H1 (cell line): ENCODE measurements around the gene ZNF346. TPM values are rescaled to one million over a fixed set of nuclear protein-coding genes. Genes with fewer than 3 reads are reported as not detected.

Source experiments
- SIRT6 ChIP-seq: IDR thresholded peaks from one replicate; pipeline ENCODE4 v1.7.1; 2012; ENCODE audit warnings: low read length, inconsistent platforms
- TBP ChIP-seq: IDR thresholded peaks from 2 replicates; pipeline ENCODE4 v1.6.1; 2011; ENCODE audit warnings: low read depth, low read length, improper control_type of control experiment
- TEAD4 ChIP-seq: IDR thresholded peaks from 2 replicates; pipeline ENCODE4 v1.6.1; 2012; ENCODE audit warnings: low read depth, low read length, inconsistent platforms, mixed read lengths
- polyA plus RNA-seq, 7 experiments: library from polyadenylated mRNA; depleted of rRNA in 3 of 7; stranded (reverse) in 5 of 7; unstranded in 2 of 7; fragments of >200 nt in 5 of 7; fragments of 200-250 nt in 2 of 7; gene quantifications; 1 replicate in 5 of 7; 2 replicates in 1 of 7; 4 replicates in 1 of 7; pipeline versions ENCODE4 v1.2.1 to v1.2.3, GENCODE V29; 2011 to 2013; ENCODE audit warnings: missing spikeins in 2 of 7, mixed read lengths in 2 of 7
- total RNA-seq: library from RNA; stranded (reverse); fragmentation: NEBNext Ultra II Directional; extraction: Animal tissue kit (Norgen Biotek cat#: 25700); gene quantifications from 2 replicates; pipeline ENCODE4 v1.2.1, GENCODE V29; 2021
- TF ChIP-seq, protein P1 (sequence below), 3 experiments: IDR thresholded peaks; 1 replicate in 2 of 3; 2 replicates in 1 of 3; pipeline versions ENCODE4 v1.5.1 to v1.6.1; 2011; ENCODE audit warnings: low read length in 3 of 3, mild to moderate bottlenecking in 3 of 3, inconsistent platforms in 2 of 3, low read depth in 1 of 3, moderate library complexity in 1 of 3; ENCODE audit not compliant: insufficient read depth in 1 of 3; ENCODE audit errors: control extremely low read depth in 1 of 3

The ZNF346 gene
- total and polyA plus RNA-seq, 2 of the 8 experiments (the other 6 are each of a cell fraction or from before 2014, with no cell fraction given), result 19.9 to 20.8 TPM

DNA sequence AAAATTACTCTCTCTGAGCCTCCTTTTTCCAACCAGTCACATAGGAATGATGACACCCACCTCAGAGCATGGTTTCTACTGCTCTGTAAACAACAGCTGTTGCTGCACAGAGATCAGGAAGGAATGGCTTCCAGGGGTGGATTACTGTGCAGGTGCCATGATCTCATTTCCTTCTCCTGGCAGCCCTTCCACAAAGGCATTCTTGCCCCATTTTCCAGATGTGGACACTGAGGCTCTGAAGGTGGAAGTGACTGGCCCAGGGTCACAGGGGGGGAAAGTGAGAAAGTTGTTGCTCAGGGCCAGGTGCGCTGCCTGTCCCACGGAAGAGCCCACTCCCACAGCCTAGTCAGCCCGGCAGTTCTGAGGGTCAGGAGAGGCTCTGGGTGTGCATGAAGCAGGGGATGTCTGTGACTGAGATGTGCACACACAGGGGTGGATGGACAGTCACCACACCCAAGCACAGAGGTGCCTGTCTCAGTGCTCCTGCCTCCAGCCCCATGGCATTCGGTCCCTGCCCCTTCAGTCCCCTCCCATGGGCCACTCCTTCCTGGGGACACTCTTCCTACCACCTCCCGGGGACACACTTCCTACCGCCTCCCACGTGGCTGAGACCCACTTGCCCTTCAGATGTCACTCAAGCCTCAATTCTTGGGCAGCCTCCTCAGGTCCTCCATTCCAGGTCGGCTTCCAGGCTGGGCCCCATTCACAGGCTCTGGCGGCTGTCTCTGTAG is 81.2 kb downstream of the ZNF346 start (continued):
- TF ChIP-seq, protein P1, sequence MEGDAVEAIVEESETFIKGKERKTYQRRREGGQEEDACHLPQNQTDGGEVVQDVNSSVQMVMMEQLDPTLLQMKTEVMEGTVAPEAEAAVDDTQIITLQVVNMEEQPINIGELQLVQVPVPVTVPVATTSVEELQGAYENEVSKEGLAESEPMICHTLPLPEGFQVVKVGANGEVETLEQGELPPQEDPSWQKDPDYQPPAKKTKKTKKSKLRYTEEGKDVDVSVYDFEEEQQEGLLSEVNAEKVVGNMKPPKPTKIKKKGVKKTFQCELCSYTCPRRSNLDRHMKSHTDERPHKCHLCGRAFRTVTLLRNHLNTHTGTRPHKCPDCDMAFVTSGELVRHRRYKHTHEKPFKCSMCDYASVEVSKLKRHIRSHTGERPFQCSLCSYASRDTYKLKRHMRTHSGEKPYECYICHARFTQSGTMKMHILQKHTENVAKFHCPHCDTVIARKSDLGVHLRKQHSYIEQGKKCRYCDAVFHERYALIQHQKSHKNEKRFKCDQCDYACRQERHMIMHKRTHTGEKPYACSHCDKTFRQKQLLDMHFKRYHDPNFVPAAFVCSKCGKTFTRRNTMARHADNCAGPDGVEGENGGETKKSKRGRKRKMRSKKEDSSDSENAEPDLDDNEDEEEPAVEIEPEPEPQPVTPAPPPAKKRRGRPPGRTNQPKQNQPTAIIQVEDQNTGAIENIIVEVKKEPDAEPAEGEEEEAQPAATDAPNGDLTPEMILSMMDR (IDR thresholded peaks at IDR 0.05; ENCODE audit: control extremely low read depth in 1 of 3, insufficient read depth in 1 of 3, low read depth in 1 of 3, low read length in 3 of 3), result no peak
- TF ChIP-seq SIRT6, result no peak
- no peak for TF ChIP-seq TBP
- no peak for TF ChIP-seq TEAD4
- TF ChIP-seq, all 59 proteins: peak for 0
